ENCODE measurements around the gene RNU6-1. TPM values are rescaled to one million over a fixed set of nuclear protein-coding genes. Genes with fewer than 3 reads are reported as not detected.

The RNU6-1 gene
- total and polyA plus RNA-seq, 2 experiments from 2014 or later, result not detected

DNA sequence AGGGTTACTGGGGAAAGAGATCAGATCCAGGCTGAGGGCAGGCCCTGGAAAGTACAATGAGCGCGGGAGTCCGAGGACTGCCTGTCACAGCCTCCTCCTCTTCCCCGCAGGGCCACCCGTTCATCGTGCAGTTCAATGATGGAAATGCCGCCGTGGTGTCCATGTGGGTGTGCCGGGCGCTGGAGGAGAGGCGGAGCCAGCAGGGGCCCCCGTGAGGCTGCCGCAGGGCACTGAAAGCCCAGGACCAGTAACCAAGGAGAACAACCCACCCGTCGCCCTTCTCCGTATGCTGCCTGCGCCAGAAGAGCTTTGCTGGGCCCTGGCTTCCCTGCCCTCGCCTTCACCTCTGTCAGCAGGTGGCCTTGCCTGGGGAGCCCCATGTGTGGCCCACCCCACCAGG lies 33.3 kb downstream of the RNU6-1 start:
- Histone ChIP-seq H3K27ac (no peak overlapping the region), H3K4me1 (ENCODE audit: insufficient read depth) (no peaks in the 10 kb centered on the region), H3K9me3 (ENCODE audit: low read depth) (no peaks in the 10 kb centered on the region), H2AFZ (no peak overlapping the region), H4K20me1 (ENCODE audit: insufficient read depth, poor library complexity, severe bottlenecking) (no peaks in the 10 kb centered on the region), H3K4me3 (no peak overlapping the region), H3K4me2 (no peak overlapping the region), H3K36me3 (replicated peaks; ENCODE audit: insufficient read depth, low read depth) (no peaks in the 10 kb centered on the region), H3K9me2 (replicated peaks; ENCODE audit: insufficient read depth) (no peaks in the 10 kb centered on the region), H3K27me3 (no peaks in the 10 kb centered on the region), H3K79me2 (no peaks in the 10 kb centered on the region)
- WGBS (ENCODE audit: low lambda C conversion rate, missing lambda C conversion rate), result 96% methylated on average over 16 of the region's 18 CpGs
- DNase-seq (ENCODE audit: low spot score), result no peak
- TF ChIP-seq, protein P1, sequence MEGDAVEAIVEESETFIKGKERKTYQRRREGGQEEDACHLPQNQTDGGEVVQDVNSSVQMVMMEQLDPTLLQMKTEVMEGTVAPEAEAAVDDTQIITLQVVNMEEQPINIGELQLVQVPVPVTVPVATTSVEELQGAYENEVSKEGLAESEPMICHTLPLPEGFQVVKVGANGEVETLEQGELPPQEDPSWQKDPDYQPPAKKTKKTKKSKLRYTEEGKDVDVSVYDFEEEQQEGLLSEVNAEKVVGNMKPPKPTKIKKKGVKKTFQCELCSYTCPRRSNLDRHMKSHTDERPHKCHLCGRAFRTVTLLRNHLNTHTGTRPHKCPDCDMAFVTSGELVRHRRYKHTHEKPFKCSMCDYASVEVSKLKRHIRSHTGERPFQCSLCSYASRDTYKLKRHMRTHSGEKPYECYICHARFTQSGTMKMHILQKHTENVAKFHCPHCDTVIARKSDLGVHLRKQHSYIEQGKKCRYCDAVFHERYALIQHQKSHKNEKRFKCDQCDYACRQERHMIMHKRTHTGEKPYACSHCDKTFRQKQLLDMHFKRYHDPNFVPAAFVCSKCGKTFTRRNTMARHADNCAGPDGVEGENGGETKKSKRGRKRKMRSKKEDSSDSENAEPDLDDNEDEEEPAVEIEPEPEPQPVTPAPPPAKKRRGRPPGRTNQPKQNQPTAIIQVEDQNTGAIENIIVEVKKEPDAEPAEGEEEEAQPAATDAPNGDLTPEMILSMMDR (IDR thresholded peaks at IDR 0.05; ENCODE audit: poor library complexity), result no peak
- TF ChIP-seq EZH2phosphoT487 (IDR thresholded peaks at IDR 0.05; ENCODE audit: low read depth, severe bottlenecking, unreplicated experiment), result no peak
- TF ChIP-seq EZH2 (IDR thresholded peaks at IDR 0.05; ENCODE audit: borderline replicate concordance), result no peak

GRCh38 chr15:67805666-67806516 lies 34.0 kb downstream of the RNU6-1 start:
- Histone ChIP-seq H3K27me3 (no peaks in the 10 kb centered on the region), H3K27ac (no peak overlapping the region), H3K79me2 (no peaks in the 10 kb centered on the region), H3K36me3 (replicated peaks; ENCODE audit: insufficient read depth, low read depth) (no peaks in the 10 kb centered on the region), H3K4me3 (no peak overlapping the region), H3K4me1 (ENCODE audit: insufficient read depth) (no peaks in the 10 kb centered on the region), H2AFZ (no peak overlapping the region), H3K9me3 (ENCODE audit: low read depth) (no peaks in the 10 kb centered on the region), H3K9me2 (replicated peaks; ENCODE audit: insufficient read depth) (no peaks in the 10 kb centered on the region), H3K4me2 (no peak overlapping the region), H4K20me1 (ENCODE audit: insufficient read depth, poor library complexity, severe bottlenecking) (no peaks in the 10 kb centered on the region)
- 86% methylated on average over 15 of the region's 16 CpGs for WGBS (ENCODE audit: low lambda C conversion rate, missing lambda C conversion rate)
- TF ChIP-seq EZH2phosphoT487 (IDR thresholded peaks at IDR 0.05; ENCODE audit: low read depth, severe bottlenecking, unreplicated experiment) (no peak), EZH2 (IDR thresholded peaks at IDR 0.05; ENCODE audit: borderline replicate concordance) (no peak)
- TF ChIP-seq, protein P1 (IDR thresholded peaks at IDR 0.05; ENCODE audit: poor library complexity), result no peak
- DNase-seq (ENCODE audit: low spot score), result no peak

DNA sequence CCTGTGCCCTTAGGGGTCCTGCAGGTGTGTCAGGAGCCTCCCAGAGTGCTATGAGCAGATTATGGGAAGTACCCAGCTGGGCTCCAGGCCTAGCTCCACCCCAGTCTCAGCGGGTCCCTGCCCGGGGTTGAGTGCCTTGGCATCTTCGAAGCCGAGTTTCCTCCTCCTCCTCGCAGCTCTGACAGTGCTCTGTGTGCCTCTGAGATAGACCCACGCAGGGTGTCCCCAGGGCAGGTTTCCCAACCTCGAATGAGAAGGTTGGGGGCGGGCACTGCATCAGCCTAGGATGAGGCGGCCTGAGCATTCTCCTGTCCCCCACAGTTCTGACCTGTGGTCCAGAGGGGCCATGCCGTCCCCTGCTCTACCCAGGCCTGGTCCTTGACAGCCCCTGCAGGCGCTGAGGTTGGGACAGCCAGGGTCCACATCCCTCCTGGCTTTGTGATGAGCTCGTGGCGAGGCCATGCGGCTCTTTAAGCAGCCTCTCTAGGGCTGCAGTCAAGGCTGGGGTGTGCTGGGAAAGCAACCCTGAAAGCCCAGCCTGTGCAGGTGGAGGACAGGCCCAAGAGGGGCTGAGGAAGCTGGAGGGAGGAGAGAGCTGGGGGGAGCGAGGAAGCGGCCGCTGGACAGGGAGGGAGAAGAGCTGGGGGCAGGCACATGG lies 34.7 kb downstream of the RNU6-1 start:
- WGBS (ENCODE audit: low lambda C conversion rate, missing lambda C conversion rate), result 94% methylated on average over 17 of the region's 17 CpGs
- Histone ChIP-seq H3K36me3 (replicated peaks; ENCODE audit: insufficient read depth, low read depth) (no peaks in the 10 kb centered on the region), H2AFZ (no peak overlapping the region), H3K27me3 (no peaks in the 10 kb centered on the region), H3K4me2 (no peak overlapping the region), H4K20me1 (ENCODE audit: insufficient read depth, poor library complexity, severe bottlenecking) (no peaks in the 10 kb centered on the region), H3K27ac (no peak overlapping the region), H3K9me3 (ENCODE audit: low read depth) (no peaks in the 10 kb centered on the region), H3K79me2 (no peaks in the 10 kb centered on the region), H3K9me2 (replicated peaks; ENCODE audit: insufficient read depth) (no peaks in the 10 kb centered on the region), H3K4me1 (ENCODE audit: insufficient read depth) (no peaks in the 10 kb centered on the region), H3K4me3 (no peak overlapping the region)
- DNase-seq (ENCODE audit: low spot score), result no peak
- no peak for TF ChIP-seq EZH2phosphoT487 (IDR thresholded peaks at IDR 0.05; ENCODE audit: low read depth, severe bottlenecking, unreplicated experiment)
- TF ChIP-seq, protein P1 (IDR thresholded peaks at IDR 0.05; ENCODE audit: poor library complexity), result no peak
- no peak for TF ChIP-seq EZH2 (IDR thresholded peaks at IDR 0.05; ENCODE audit: borderline replicate concordance)
